Left lung (tissue), 14 donors: ENCODE data around the gene ZNF776. TPM values are rescaled to one million over a fixed set of nuclear protein-coding genes. Genes with fewer than 3 reads are reported as not detected.

Experiments
- ATAC-seq: fragments of 200-7000 bp; cut with Tn5 transposase; one replicate; pipeline ENCODE4 v1.9.1; 2020; ENCODE audit warnings: moderate library complexity
- DNase-seq, 4 donors: peaks; one replicate each; pipeline ENCODE4 v3.0.0-alpha.2; 2013 to 2020
- H3K27ac ChIP-seq, 2 donors: fragments of 200-600 bp; sonication (generic) in 1 of 2; one replicate each; pipeline versions ENCODE4 v1.5.0 to v1.8.0; 2020 to 2021
- H3K27me3 ChIP-seq, 2 donors: fragments of 200-600 bp; sonication (generic) in 1 of 2; one replicate each; pipeline versions ENCODE4 v1.5.0 to v1.8.0; 2020 to 2021
- H3K36me3 ChIP-seq, 2 donors: fragments of 200-600 bp; sonication (generic) in 1 of 2; one replicate each; pipeline versions ENCODE4 v1.5.0 to v1.8.0; 2020 to 2021
- H3K4me1 ChIP-seq, 2 donors: fragments of 200-600 bp; one replicate each; pipeline ENCODE4 v1.8.0; 2021
- H3K4me3 ChIP-seq, 2 donors: fragments of 200-600 bp; sonication (generic) in 1 of 2; one replicate each; pipeline versions ENCODE4 v1.5.0 to v1.8.0; 2020 to 2021; ENCODE audit warnings: mild to moderate bottlenecking in 1 of 2
- H3K9me3 ChIP-seq, 2 donors: fragments of 200-600 bp; sonication (generic) in 1 of 2; one replicate each; pipeline versions ENCODE4 v1.5.0 to v1.8.0; 2020 to 2021
- CTCF ChIP-seq, 2 donors: fragments of 200-600 bp; sonication (generic) in 1 of 2; IDR thresholded peaks; one replicate each; pipeline versions ENCODE4 v1.5.0 to v1.8.0; 2021; ENCODE audit warnings: antibody characterized with exemption in 2 of 2
- intact Hi-C, 2 donors: fragments of 100-400 bp; cut with DNase I; formaldehyde crosslinking; loops; one replicate each; pipeline versions ENCODE4 v1.11.2 to v1.14.2; 2022
- long read RNA-seq, 12 donors: library from polyadenylated mRNA in 2 of 12; unstranded in 2 of 12; transcript quantifications; one replicate each; pipeline ENCODE4 v2.0.0 and lab custom pipeline, GENCODE V29; 2019 to 2026
- polyA plus RNA-seq, 6 donors: library from polyadenylated mRNA; unstranded; fragments of 120-200 nt; gene quantifications; one replicate each; pipeline ENCODE4 v1.2.1, GENCODE V29; 2013; ENCODE audit not compliant: insufficient read length in 6 of 6
- total RNA-seq, 2 donors: library from RNA; stranded (reverse); fragmentation: NEBNext Ultra II Directional; extraction: Animal tissue kit (Norgen Biotek cat#: 25700); gene quantifications; one replicate each; pipeline ENCODE4 v1.2.1, GENCODE V29; 2021
- donor health status: DM: no; HTN: yes; CAD: no.
- donor health status: DM: no; HTN: no; CAD: no.

ZNF776 gene
- total RNA-seq (10 to 100 TPM; 10.2 to 15.3 TPM), polyA plus RNA-seq (10 to 100 TPM; 35.4 to 45.8 (median 41.3) TPM)
- long read RNA-seq, donor 1, full-length matches to known transcripts = 6 of 6 reads
- long read RNA-seq, donor 1, partial matches to known transcripts = 0 of 6 reads
- long read RNA-seq, donor 1, other reads (novel, unspliced or antisense) = 0 of 6 reads
- long read RNA-seq, donor 2, full-length matches to known transcripts = 8 of 23 reads
- long read RNA-seq, donor 2, partial matches to known transcripts = 15 of 23 reads
- long read RNA-seq, donor 2, other reads (novel, unspliced or antisense) = 0 of 23 reads
- long read RNA-seq, donor 3, full-length matches to known transcripts = 4 of 4 reads
- long read RNA-seq, donor 3, partial matches to known transcripts = 0 of 4 reads
- long read RNA-seq, donor 3, other reads (novel, unspliced or antisense) = 0 of 4 reads
- long read RNA-seq, donor 4, partial matches to known transcripts = 0 of 1 reads
- long read RNA-seq, donor 4, other reads (novel, unspliced or antisense) = 1 of 1 reads
- long read RNA-seq, donor 5, full-length matches to known transcripts = 6 of 6 reads
- long read RNA-seq, donor 5, partial matches to known transcripts = 0 of 6 reads
- long read RNA-seq, donor 5, other reads (novel, unspliced or antisense) = 0 of 6 reads
- long read RNA-seq, donor 6, full-length matches to known transcripts = 3 of 11 reads
- long read RNA-seq, donor 6, partial matches to known transcripts = 8 of 11 reads
- long read RNA-seq, donor 6, other reads (novel, unspliced or antisense) = 0 of 11 reads
- long read RNA-seq, donor 7, full-length matches to known transcripts = 3 of 3 reads
- long read RNA-seq, donor 7, partial matches to known transcripts = 0 of 3 reads
- long read RNA-seq, donor 7, other reads (novel, unspliced or antisense) = 0 of 3 reads
- long read RNA-seq, donor 8, full-length matches to known transcripts = 8 of 8 reads
- long read RNA-seq, donor 8, partial matches to known transcripts = 0 of 8 reads
- long read RNA-seq, donor 8, other reads (novel, unspliced or antisense) = 0 of 8 reads
- long read RNA-seq, donor 9 = 0 reads
- long read RNA-seq, donor 10, full-length matches to known transcripts = 1 of 1 reads
- long read RNA-seq, donor 10, partial matches to known transcripts = 0 of 1 reads
- long read RNA-seq, donor 10, other reads (novel, unspliced or antisense) = 0 of 1 reads
- long read RNA-seq, donor 11 = 0 reads
- long read RNA-seq, donor 12, full-length matches to known transcripts = 6 of 6 reads
- long read RNA-seq, donor 12, partial matches to known transcripts = 0 of 6 reads
- long read RNA-seq, donor 12, other reads (novel, unspliced or antisense) = 0 of 6 reads

GRCh38 chr19:57746580-57747471 is at the start of gene ZNF776:
Gene ZNF776 (plus strand): TSS chr19:57746815. CDS start chr19:57747059, 244 bp downstream.
- TF ChIP-seq CTCF (IDR thresholded peaks at IDR 0.05) = no peak
- peak; percentile 85 to 92 (median 86) for DNase-seq
- intact Hi-C loops = no loop called here

DNA sequence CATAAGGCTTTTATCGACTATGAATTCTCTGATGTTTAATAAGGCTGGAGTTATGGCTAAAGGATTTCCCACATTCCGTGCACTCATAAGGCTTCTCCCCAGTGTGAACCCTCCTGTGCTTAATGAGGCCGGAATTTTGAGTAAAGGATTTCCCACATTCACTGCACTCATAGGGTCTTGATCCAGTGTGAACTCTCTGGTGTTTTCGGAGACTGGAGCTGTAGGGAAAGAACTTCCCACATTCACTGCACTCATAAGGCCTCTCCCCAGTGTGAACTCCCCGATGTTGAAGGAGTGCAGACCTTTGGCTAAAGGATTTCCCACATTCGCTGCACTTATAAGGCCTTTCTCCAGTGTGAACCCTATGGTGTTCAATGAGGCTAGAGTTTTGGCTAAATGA is 45.0 kb upstream of the ZNF776 start:
- H3K27ac ChIP-seq = no peak overlapping the region
- H3K9me3 ChIP-seq = peaks cover 0 to 94% of the 10 kb centered on the region in 2 donors
- H3K4me1 ChIP-seq = no peaks in the 10 kb centered on the region
- H3K27me3 ChIP-seq = no peaks in the 10 kb centered on the region
- TF ChIP-seq CTCF (IDR thresholded peaks at IDR 0.05) = no peak
- DNase-seq (no peak), ATAC-seq (no peak)
- no peak overlapping the region for H3K4me3 ChIP-seq
- peaks cover 0 to 65% of the 10 kb centered on the region in 2 donors for H3K36me3 ChIP-seq
- intact Hi-C loops = no loop called here

More at GRCh38 chr19:57746580-57747471, at the start of gene ZNF776:
- peaks cover 0 to 36% of the 10 kb centered on the region in 2 donors for H3K36me3 ChIP-seq
- H3K4me1 ChIP-seq = peaks cover 10 to 22% of the 10 kb centered on the region in 2 donors
- H3K9me3 ChIP-seq = peaks cover 0 to 40% of the 10 kb centered on the region in 2 donors
- peak within 1 kb of the TSS; percentile 78 to 87 for H3K27ac ChIP-seq
- H3K4me3 ChIP-seq = peak within 1 kb of the TSS; percentile 91 to 93
- ATAC-seq = peak; percentile 100
- no peaks in the 10 kb centered on the region for H3K27me3 ChIP-seq

DNA sequence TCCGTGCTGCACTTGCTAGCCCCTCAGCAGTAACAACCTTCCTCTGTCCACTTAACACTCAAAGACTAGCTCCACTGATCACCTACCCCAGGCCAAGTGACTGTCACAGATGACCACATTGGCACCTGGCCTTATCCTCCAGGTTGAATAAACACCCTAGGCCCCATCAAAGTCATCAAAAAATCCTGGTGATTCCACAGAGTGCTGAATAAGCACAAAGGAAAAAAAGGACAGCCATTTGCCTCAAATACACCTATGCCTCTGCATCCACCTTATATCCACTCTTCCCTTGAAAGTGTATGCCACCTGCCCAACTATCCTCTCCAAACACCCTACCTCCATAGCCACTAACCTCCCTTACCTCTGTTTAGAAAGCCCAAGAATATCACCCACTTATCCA is 40.3 kb upstream of the ZNF776 start:
- DNase-seq (no peak), ATAC-seq (no peak)
- Histone ChIP-seq H3K4me3 (no peak overlapping the region), H3K4me1 (peaks cover 3 to 4% of the 10 kb centered on the region in 2 donors), H3K9me3 (peaks cover 0 to 97% of the 10 kb centered on the region in 2 donors), H3K27me3 (peaks cover 0 to 8% of the 10 kb centered on the region in 2 donors), H3K27ac (no peak overlapping the region), H3K36me3 (peaks cover 0 to 37% of the 10 kb centered on the region in 2 donors)
- TF ChIP-seq CTCF (IDR thresholded peaks at IDR 0.05) = no peak
- intact Hi-C loops = no loop called here

GRCh38 chr19:57708641-57709361 is 37.8 kb upstream of the ZNF776 start, which contains the start of gene ZNF154:
Gene ZNF154 (minus strand): TSS chr19:57709204. CDS start chr19:57708971, 233 bp downstream.
- Histone ChIP-seq H3K27ac (peak within 1 kb of the TSS; percentile 59 to 75), H3K4me3 (peak within 1 kb of the TSS; percentile 51 to 61), H3K9me3 (peaks cover 0 to 97% of the 10 kb centered on the region in 2 donors), H3K4me1 (peaks cover 3 to 4% of the 10 kb centered on the region in 2 donors), H3K36me3 (peaks cover 0 to 16% of the 10 kb centered on the region in 2 donors), H3K27me3 (peaks cover 0 to 8% of the 10 kb centered on the region in 2 donors)
- intact Hi-C loops = no loop called here
- DNase-seq (peak; percentile 50 to 91 (median 86)), ATAC-seq (peak; percentile 92)
- no peak for TF ChIP-seq CTCF (IDR thresholded peaks at IDR 0.05)
